Muscle of back (tissue), 11 donors: ENCODE measurements around the gene FRMD5. TPM values are rescaled to one million over a fixed set of nuclear protein-coding genes. Genes with fewer than 3 reads are reported as not detected.

Experiments used
- DNase-seq, 3 donors: peaks; one replicate each; pipeline versions ENCODE4 v3.0.0 to v3.0.0-alpha.2; 2013
- polyA plus RNA-seq, 10 donors: library from polyadenylated mRNA; unstranded; fragments of 120-200 nt; gene quantifications; one replicate each; pipeline ENCODE4 v1.2.1, GENCODE V29; 2013; ENCODE audit not compliant: insufficient read length in 10 of 10

Gene FRMD5
- polyA plus RNA-seq, 10 donors: 0.15 to 0.75 (median 0.42) TPM

DNA sequence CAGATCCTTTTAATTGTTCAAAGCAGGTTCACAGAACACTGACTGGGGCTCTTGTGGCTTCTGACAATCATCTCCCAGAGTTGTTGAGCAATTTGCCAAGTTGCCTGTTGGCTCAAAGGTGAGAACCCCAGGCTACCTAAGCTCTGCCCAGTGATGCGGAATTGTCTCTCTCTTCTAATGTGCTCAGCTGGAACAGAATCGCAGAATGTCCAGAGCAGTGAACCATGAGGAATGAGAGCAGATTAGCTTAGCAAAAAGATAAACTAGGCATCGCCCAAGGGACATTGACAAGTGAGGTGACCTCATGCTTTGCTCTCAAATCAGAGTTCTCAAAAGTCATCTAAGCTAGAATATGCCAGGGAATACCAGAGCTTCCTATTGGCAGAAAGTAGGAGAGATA is 220.2 kb downstream of the FRMD5 start:
- DNase-seq: no peak

DNA sequence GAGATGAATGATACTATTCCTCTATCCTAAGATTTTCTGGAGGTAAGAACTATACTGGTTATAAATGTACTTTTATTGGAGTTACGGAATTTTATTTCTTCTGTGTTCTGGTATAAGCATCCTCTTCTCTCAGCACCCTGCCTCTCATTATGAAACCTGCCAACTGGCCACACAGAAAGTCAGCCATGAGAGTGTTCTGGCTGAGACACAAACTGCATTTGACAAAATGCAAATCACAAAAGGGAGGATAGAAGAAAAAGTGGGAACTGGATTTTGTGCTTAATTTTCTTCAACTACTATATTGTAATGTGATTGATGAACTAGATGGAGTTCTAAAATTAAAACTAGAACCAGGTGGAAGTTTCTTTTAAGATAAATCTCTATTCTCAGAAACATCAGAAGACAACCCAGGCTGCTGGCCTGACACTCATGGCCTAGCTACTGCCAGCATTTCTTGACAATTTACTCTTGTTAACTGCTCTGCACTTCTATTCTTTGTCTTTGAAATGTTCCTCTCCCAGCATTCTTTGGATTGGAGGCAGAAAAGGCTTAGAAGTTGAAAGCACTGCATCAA is 225.2 kb downstream of the FRMD5 start:
- no peak for DNase-seq

DNA sequence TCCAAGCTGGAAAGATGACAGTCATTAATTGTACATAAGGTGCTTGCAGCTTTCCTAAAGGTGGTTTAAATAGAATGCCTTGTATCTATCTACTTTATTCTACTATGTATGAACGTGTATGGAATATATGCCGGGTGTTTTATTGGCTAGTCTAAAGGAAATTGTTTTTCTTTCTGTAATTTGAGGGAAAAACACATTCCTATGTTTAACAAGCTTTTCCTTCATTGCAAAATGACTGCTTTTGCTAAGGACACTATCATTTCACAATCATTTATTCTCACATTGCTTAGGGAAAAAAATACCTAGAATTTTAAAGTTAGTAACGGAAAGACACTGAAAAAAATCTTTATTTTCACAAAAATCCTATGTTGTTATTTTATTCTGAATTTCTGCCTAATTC is 226.5 kb downstream of the FRMD5 start:
- no peak for DNase-seq

DNA sequence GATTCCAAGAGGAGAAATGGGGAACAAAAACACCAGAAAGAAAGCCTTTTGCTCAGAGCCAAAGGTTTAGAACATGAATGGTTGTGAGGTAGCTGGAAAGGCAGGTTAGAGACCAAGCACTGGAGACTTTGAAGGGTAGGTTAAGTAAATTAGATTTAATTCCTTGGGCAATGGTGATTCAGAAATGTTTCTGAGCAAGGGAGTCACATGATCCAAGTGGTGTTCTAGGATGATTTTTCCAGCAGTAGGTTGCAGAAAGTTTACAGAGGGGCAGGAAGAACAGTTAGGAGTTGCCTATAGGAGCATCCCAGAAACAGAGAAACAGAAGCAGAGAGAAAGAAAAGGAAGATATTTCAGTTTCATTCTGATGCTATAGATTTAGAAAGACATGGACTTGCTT is 228.4 kb downstream of the FRMD5 start:
- no peak for DNase-seq

DNA sequence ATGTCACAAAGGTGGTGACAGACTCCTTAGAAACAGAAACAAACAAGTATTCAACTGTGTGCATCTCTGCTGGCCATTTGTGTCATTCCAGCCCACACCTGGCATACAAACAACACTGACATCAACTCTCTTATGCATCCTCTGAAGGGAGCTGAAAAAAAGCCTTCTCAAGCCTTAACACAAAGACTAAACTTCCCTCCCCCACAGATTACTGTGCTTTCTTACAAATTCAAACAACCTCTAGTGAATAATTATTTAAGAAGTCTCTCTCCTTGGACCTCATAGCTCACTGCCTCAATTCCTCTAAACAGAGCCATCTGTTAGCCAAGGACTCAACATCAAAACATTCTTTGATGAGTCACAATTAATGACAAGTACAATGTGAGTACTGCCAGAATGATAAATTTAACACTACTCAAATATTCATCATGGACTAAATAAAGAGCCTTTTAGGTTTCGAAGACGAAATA is 236.2 kb downstream of the FRMD5 start:
- DNase-seq: peak; percentile 5 to 69 (median 33)

DNA sequence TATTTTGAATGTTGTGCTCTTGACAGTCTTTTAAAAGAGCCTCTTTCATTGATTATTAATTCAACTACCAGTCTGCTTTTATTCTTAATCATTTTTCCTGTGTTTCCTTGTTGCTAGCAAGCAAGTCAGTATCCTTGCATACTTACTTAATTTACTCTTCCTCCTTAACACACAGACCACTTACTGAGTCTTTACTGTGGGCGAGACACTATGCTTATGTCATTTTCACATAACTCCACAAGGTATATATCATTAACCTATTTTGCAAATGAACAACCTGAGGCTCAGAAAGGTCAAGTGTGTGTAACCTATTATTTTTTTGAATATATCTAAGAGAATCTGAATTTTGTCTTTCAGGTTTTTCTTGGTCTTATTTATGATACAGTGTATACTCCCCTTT is 237.3 kb downstream of the FRMD5 start:
- DNase-seq: no peak

DNA sequence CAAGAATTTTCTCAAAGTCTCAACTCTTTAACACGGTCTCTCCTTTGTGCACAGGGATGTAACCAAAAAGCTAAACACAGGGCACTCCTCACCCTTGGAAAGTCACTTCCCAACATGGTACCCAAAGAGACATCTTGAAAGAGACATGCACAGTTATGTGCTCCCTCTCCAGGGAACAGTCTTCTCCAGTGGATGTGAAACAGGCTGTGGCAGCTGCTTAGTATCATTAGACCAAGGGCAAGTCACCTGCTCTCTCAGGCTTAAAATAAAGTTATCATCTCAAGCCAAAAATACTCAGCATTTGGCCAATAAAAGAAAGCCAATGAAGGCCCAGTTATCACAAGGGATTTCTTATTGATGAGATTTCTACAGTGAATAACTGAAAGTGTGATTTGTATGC is 239.9 kb downstream of the FRMD5 start:
- no peak for DNase-seq

DNA sequence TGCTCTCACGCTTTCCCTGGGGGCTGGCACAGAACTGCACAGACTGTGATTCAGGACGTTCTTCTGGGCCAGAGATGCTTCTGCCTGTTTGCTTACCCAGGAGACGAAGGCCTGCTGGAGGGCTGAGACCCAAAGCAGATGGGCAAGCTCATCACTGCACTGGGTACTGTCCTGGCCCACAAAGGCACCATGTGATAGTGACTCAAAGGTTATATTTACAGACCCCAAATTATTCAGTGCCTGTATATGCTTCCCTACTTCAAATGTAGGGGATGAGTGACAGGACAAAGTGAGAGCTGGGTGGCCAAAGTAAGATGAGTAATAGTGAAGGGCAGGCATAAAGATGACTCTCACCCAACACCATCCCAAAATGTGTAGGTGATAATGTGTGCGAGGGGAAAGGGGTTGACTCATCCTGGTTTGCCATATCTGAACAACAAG is 240.9 kb downstream of the FRMD5 start:
- no peak for DNase-seq

DNA sequence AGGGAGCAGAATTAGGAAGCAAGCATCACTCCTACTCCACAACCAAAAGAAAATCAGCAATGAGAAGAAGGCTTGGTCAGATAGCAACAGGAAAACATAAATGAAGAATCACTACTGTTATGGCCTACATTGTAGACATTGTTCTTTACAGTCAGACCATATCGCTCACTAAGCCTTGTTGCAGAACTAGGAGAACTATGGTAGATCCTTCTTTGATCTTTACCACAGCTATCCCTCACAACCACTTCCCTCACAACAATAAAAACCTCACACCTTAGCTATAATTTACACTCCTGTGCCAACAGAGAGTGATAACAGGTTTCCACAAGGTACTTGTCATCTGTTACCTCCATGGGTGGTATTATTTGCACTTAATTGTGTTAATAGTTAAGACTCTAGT is 241.7 kb downstream of the FRMD5 start:
- no peak for DNase-seq

DNA sequence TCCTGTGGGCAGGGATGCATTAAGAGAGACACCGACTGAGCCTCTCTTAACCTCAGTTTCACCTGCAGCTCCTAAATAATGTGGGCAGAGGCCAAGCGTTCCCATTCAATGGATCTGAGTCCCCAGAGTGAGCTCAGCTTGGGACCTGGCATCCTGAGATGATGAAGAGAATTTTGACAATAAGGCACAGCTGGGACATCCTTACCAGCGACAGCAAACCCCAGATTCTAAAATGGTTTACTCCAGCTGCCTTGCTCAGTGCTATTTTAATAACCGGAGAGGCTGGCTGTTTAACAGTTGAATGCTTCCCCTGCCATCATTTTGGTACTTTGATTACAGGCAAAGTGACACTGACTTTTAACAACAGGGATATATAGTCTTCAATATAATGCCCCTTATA is 244.5 kb downstream of the FRMD5 start:
- DNase-seq: no peak

DNA sequence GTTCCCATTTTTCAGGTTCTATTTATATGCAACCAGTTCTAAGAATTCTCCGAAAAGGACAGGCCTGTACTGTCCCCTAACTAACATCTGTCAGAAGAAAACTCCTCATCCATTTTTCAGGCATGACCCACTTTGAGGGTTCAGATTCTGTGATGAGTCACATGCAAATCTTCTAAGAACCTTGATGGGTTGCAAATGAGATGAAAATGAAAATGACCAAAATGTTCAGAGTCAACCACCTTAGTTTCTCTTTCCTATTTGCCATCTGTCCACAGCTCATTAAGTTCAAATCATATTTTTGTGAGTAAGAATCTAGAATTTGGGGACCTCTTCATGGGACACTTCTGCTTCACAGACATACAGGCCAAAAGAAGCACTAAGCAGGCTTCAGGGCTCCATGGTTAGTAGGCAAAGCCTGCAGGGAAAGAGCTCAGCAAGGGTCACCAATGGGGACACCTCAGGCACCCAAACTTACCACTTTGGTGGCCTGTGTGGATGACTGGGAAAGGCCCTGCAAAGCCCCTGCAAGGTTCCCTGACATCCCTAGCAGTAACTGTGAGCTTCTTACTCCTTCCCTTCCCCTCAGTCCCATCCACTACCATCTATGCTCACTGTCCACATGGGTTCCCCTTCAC is 246.3 kb downstream of the FRMD5 start:
- no peak for DNase-seq

DNA sequence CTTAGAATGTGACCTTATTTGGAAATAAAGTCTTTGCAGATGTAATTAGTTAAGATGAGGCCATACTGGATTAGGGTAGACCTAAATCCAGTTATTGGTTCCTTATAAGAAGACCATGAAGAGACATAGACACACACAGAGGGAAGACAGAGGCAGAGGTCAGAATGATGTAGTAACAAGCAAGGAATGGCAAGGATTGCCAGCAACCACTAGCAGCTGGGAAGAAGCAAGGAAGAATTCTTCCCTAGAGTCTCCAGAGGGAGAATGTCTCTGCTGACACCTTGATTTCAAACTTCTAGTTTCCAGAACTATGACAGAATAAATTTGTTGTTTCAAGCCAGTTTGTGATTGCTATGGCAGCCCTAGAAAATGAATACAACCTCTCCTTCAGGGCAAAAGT is 251.6 kb downstream of the FRMD5 start:
- no peak for DNase-seq

DNA sequence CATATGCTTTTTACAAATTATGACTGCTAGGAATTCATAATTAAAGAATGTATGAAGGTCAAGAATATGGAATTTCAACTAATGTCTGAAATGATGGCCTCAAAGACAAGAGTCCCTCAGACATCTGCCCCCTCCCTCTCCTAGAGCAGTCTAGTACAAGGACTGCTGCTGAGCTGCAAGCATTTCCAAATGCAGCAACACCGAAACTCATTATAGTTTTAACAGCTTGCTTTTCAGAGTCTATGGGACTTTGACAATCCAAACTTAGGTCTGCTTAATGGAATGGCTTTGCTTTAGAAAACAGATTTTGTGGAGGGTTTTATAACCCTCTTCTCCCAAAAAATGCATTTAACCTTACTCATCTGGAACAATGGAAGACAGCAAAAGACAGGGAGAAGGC is 252.9 kb downstream of the FRMD5 start:
- DNase-seq: no peak

DNA sequence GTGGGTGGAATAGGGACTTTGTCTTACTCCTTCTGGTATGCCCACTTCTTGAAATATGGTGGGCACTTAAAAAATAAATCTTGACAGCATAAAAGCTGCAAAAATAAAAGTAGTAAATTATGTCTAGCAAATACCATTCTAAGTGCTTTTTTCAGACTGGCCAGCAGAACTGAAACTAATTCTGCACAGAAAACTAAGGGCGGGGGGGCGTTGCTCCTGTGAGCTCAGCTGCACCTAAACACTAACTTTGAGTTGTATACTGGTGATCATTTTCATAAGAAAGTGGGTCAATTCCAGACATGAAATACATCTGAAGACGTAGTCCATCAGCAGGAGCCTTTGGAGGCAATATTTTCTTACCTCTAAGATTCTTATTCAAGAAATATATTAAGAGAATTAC is 253.5 kb downstream of the FRMD5 start:
- DNase-seq: no peak

DNA sequence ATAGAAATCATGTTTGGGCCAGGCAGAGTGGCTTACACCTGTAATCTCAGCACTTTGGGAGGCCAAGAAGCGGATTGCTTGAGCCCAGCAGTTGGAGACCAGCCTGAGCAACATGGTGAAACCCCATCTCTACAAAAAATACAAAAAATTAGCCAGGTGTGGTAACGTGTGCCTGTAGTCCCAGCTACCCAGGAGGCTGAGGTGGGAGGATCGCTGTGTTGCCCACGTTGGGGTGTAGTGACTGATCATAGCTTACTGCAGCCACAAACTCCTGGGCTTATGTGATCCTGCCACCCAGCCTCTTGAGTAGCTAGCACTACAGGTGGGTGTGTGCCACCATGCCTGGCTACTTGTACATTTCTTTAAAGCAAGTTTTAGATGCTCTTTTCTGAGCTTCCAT is 254.0 kb downstream of the FRMD5 start:
- DNase-seq: no peak

DNA sequence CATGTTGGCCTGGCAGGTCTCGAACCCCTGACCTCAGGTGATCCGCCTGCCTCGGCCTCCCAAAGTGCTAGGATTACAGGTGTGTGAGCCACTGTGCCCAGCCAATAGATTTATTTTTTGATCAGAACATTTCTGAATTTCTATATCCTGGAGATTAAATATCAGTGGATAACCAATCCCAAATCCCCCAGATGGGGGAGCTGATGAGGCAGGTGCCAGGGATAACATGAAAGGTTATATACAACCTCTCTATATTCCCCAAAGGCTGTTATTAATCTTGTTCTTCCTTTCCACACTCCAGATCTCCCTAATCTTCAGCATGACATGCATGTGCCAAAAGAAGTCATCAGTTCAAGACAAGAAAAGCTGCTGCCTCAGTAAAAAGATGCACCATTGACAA is 256.0 kb downstream of the FRMD5 start:
- DNase-seq: no peak

DNA sequence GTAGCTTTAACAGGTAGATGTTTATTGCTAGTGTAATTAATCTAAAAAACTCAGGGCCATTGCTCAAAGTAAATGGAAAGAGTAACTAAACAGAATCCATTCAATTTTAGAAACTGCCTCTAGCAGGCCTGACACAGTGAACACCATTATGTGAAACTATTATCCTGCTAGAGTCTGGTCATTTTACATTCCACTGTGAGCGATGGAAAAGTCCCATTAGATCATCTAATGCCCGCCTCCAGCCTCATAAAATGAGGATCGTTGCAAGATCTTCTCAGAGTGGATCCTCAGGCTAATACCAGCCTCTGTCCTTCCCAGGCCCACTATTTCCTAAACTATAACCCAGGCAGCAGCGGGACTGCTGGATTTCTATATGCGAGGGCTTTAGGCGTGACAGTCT is 260.6 kb downstream of the FRMD5 start:
- no peak for DNase-seq

DNA sequence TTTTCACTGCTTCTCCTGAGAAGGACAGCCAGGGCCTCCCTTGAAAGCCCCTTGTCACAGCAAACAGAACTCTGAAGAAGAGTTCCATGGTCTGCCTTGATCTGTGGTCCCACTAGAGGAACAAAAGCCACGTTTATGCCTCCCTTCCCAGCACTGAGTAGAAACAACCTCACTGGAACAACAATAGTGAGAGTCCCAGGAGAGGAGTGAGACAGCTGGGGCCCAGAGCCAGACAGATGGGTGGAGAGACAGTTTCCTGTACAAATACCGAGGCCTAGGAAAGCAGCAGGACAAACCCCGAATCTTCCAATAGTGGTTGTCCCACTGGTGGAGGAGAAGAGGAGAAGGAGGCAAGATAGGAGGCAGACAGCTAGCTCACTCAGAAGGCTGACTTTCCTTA is 262.2 kb downstream of the FRMD5 start:
- peak in 1 of 3 donors; percentile 57 for DNase-seq

DNA sequence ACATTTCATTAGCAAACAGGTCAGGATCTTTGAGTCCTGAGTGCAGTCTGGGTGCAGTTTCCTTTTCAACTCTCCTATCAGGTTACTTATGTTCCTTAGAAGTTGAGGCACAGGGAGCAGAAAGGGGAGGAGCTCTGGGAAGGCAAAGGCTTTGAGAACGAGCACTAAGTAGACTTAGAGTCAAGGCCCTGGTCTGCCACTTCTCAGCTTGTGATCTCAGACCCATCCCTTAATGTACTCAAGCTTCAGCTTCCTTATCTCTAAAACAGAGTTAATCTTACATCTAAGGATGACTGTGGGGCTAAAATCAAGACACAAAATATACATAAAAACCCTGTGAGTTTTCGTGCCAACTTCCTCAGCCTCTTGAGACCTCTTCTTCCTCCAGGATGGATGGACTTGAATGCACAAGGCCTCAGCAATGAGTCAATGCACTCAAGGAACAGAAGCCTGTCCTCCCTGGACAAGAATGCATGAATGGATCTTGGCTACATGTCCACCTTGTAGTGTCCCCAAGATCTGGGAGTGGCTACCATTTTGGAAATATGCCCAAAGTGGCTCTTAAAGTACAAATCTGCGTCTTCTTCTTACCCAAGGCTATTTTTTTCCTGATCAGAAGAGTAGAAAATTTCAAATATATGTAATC is 263.2 kb downstream of the FRMD5 start:
- DNase-seq: no peak

DNA sequence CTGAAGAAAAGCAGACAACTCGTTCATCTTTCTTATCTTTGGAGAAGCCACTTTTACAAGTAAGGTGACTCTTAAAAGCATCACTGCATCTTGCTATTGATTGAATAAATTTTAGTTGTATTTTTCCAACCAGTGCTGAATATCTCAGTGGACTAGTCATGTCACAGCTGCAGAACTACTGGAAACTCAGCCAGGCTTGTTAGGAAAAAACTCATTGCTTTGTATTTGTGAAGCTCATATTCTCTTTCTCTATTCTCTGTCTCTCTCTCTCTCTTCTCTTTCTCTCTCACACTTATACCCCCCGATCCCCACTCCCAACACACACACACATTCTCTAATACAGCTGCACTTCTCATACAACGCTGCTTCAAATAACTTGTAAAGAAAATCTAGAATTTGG is 264.0 kb downstream of the FRMD5 start:
- peak in 1 of 3 donors; percentile 71 for DNase-seq

DNA sequence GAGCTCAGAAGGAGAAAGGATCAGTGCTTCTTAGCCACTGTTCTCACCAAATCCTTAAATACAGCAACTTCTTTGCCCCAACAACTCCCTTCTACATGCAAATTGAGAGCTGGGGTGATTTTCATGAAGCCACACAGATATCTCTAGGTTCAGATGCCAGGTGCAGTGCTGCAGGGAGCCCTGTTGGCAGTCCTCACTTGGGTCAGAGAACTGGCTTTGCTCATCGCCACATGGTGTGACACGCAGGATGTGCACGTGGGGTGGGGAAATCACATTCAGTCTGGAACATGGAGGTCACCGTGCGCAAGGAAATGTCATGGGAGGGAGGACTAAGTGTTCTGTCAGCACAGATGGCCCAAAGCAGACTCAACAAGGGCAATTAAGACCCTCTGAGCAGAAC is 264.5 kb downstream of the FRMD5 start:
- no peak for DNase-seq

DNA sequence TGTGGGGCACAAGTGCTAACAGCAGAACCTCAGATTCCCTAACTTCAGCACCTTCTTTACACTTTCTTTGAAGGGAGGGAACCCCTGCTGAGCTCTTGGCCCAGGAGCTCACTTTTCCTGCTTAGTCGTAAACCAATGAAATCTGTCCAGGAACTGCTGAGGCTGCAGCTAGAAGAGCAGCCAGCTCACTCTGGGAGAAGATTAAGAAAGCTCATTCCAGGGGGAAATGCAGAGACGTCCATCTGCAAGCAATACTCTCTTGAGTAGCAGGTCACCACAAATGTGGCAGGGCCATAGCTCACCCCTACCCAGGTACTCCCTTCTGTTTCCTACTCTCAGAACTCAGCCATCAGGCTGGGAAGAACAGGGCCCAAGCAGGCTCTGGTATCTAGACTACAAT is 265.0 kb downstream of the FRMD5 start:
- peak in 1 of 3 donors; percentile 40 for DNase-seq

DNA sequence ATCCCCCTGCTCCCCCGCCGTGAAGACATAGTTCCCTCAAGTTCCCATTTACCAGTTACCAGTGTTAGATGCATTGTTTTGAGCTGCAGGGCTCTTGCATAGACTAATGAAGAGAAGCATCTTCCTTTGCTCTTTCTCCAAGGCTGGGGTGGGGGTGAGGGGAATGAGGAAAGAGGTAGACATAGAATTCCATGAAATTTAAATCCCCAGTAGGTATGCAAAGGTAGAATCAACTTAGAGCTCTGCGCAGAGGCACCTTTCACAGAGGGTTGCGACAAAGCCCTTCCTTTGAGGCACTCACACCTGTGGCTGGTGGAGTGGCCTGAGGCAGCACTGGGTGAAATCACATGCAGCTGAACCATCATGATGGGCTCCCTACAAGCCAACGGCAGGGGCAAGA is 266.9 kb downstream of the FRMD5 start:
- no peak for DNase-seq

DNA sequence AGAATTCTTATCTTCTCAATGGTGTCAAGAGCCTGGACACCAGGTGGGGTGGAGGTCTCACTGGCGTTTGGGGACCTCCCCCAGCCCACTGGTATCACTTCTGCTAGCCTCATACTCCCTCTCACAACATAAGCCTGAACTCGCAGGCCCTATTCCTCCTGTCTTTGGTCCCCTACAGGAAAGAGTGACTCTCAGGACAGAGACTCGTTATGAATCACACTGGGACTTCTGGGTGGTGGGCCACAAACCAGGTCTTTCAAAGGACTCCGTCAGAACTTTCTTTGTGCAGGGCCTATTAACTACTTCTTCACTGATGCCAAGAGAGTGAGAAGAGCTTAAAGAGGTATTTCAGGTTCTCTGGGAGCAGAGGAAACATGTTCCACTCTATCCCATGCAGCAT is 267.9 kb downstream of the FRMD5 start:
- no peak for DNase-seq
